HL-60 (cell line): ENCODE results near the gene STIM2.

Experiments
- TF ChIP-seq, protein P1 (sequence below): IDR thresholded peaks from one replicate; pipeline ENCODE4 v1.5.1; 2011; ENCODE audit warnings: low read length, control low read depth, inconsistent platforms; ENCODE audit not compliant: insufficient read depth
- TF ChIP-seq, protein P2 (sequence below): IDR thresholded peaks from 2 replicates; pipeline ENCODE4 v1.6.1; 2012; ENCODE audit warnings: low read depth; ENCODE audit not compliant: insufficient replicate concordance

DNA sequence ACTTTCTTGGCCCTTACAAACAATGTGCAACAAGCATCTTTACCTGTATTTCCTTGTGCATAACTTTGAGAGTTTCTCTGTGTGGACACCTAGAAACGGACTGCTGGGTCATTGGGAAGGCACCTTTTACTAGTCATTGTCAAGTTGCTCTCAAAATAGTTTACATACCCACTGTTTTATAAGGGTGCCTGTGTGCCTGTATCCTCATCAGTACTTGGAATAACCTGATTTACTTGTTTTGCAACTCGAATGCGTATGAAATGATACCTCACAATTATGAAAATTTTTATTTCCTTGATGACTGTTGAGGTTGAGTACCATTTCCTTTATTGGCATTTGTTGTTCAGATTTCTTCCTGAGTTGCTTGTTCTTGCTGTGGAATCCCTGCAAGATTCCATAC, 150.8 kb downstream of the STIM2 start:
- TF ChIP-seq, protein P1, sequence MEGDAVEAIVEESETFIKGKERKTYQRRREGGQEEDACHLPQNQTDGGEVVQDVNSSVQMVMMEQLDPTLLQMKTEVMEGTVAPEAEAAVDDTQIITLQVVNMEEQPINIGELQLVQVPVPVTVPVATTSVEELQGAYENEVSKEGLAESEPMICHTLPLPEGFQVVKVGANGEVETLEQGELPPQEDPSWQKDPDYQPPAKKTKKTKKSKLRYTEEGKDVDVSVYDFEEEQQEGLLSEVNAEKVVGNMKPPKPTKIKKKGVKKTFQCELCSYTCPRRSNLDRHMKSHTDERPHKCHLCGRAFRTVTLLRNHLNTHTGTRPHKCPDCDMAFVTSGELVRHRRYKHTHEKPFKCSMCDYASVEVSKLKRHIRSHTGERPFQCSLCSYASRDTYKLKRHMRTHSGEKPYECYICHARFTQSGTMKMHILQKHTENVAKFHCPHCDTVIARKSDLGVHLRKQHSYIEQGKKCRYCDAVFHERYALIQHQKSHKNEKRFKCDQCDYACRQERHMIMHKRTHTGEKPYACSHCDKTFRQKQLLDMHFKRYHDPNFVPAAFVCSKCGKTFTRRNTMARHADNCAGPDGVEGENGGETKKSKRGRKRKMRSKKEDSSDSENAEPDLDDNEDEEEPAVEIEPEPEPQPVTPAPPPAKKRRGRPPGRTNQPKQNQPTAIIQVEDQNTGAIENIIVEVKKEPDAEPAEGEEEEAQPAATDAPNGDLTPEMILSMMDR = no peak
- TF ChIP-seq, protein P2, sequence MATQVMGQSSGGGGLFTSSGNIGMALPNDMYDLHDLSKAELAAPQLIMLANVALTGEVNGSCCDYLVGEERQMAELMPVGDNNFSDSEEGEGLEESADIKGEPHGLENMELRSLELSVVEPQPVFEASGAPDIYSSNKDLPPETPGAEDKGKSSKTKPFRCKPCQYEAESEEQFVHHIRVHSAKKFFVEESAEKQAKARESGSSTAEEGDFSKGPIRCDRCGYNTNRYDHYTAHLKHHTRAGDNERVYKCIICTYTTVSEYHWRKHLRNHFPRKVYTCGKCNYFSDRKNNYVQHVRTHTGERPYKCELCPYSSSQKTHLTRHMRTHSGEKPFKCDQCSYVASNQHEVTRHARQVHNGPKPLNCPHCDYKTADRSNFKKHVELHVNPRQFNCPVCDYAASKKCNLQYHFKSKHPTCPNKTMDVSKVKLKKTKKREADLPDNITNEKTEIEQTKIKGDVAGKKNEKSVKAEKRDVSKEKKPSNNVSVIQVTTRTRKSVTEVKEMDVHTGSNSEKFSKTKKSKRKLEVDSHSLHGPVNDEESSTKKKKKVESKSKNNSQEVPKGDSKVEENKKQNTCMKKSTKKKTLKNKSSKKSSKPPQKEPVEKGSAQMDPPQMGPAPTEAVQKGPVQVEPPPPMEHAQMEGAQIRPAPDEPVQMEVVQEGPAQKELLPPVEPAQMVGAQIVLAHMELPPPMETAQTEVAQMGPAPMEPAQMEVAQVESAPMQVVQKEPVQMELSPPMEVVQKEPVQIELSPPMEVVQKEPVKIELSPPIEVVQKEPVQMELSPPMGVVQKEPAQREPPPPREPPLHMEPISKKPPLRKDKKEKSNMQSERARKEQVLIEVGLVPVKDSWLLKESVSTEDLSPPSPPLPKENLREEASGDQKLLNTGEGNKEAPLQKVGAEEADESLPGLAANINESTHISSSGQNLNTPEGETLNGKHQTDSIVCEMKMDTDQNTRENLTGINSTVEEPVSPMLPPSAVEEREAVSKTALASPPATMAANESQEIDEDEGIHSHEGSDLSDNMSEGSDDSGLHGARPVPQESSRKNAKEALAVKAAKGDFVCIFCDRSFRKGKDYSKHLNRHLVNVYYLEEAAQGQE = no peak
